Activated T-cell treated with anti-CD3 and anti-CD28 coated beads, Interleukin-2, amount 50 U/mL, for 1 hour (primary cell): ENCODE results near the gene SLC23A1.
"Not testable (repeated sequence)": the region's sequence is repeated elsewhere in the genome, so short reads cannot be mapped to it uniquely, and the experiment has no call there.

Experiments
- DNase-seq: peaks from one replicate; pipeline ENCODE4 v3.0.0-alpha.2; 2020

SLC23A1 gene

DNA sequence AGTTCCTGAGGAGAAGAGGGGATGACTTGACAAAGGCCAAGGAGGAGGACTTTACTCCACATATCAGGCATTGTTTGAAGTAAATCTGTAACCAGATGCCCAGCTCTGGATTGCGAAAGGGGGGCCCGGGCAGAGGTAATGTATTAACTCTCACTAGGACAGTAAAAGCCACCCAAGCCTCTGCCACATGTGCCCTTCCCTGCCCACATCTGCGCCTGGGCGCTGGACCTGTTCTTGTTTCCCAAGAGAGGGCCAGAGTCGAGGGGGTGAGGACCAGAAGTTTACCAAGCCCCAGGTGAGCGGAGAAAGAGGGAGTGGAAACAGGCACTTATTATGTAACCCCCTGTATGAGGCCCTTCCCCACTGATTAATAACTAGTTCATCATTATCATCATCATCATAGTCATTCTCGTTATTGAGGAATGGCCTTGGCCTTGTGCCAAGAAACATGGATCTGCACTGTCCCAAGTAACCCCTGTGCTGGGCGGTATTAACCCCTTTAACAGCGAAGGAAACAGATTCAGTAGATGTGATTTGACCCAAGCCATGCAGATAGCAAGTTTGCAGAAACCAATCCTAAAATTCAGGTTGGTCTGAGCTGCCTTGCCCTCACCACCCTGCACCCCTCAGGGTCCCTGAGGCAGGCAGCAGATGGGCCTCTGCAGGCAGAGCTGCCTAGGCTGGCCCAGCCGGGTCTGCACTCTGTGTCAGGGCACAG, at the start of gene SLC23A1:
Gene SLC23A1, minus strand, starts transcription at position 23 of the 718 bp plus-strand sequence. CDS start 44 bp downstream, outside the sequence.
- no peak for DNase-seq

DNA sequence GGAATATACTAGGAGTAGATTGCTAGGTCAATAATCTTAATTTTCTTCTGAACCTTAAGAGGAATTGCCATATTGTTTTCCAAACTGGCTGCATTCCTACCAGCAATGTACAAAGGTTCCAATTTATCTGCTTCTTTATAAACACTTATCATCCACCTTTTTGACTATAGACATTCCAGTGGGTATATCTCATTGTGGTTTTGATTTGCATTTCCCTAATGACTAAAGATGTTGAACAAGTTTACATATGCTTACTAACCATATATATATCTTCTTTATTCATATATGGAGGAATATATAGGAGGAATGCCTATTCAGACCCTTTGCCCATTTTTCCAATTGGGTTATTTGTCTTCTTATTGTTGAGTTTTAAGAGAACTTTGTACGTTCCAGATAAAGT, 48.6 kb upstream of the SLC23A1 start:
- DNase-seq = no peak

DNA sequence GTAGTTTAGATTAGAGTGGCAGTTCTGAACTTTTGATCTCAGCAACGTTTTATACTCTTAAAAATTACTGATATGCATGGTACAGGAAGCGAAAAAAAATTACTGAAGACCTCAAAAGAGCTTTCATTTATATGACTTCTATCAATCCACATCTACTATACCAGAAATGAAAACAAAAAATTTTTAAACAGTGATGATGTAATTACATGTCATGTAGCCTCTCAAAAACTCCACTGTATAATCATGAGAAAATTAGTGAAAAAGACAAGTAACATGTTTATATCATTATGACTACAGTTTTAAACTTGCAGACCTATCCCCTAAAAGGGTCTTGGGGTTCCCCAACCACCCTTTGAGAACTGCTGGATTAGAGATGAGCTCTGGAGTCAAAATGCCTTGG, 46.9 kb upstream of the SLC23A1 start:
- DNase-seq = no peak

DNA sequence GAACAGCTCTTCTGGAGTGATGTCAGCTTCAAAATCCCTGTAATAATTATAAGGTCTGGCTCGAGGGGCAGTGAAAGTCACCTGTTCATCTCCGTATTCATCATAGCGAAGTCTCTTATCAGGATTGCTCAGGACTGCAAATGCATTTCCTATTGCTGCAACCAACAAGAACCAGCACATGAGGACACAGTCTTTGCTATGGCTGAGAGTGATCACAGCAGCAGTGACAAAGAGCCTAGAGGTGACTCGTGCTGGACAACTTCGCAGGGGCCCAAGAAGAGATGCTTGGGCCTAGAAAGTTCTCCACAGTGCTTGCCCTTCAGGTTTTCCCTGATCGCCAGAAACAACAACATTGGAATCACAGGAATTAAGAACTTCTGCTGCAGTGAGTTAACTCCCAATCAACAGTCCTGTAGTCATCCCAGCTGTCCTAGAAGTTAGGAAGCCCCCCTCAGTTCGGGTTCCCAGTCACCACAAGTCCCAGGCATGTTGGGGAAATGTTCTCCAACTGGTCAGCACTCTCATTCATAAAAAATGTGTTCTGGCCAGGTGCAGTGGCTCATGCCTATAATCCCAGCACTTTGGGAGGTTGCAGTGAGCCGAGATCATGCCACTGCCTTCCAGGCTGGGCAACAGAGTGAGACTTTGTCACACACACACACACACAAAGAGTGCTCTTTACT, 43.2 kb upstream of the SLC23A1 start:
- no peak for DNase-seq

DNA sequence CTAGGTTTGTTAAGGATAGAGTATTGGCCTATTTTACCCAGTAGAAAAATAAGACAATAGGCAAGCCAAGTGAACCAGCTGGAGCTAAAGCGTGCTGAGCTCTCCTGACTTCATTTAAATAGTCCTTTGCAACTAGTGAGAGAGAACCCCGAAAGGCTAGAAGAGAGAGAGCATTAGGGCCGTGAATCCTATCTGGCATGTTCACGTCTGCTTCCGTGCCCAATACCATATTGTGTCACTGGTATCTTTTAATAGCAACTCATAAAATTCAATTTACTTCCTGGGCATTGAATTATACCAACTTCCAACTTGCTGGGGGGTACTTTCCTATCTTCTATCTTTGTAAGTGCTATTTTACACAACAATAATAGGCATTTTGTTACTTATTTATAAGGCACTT, 42.4 kb upstream of the SLC23A1 start:
- DNase-seq = no peak

DNA sequence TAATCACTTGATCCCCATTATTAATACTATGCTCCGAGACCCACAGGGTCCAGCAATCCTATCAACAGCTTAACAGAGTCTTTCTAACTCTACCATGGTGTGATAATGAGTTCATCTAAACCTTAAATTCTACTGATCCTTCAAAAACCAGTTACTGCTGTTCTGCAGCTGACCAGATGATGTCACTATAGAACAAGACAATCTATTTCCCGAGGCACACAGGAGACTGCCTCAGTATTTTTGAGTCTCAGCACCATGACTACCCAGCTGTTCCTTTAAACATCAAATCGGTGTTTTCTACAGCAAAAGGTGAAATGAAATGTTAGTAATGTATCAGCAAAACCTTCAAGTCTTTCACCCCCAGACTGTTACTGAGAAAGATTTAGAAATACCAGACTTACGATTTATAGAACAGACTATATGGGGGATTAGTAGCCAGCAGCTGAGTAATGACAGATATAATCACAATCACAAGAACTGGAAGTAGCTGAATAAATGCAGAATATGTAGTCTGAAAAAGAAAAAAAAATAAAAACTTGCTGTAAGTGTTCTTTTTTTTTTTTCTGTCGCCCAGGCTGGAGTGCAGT, 39.3 kb upstream of the SLC23A1 start:
- DNase-seq = no peak

DNA sequence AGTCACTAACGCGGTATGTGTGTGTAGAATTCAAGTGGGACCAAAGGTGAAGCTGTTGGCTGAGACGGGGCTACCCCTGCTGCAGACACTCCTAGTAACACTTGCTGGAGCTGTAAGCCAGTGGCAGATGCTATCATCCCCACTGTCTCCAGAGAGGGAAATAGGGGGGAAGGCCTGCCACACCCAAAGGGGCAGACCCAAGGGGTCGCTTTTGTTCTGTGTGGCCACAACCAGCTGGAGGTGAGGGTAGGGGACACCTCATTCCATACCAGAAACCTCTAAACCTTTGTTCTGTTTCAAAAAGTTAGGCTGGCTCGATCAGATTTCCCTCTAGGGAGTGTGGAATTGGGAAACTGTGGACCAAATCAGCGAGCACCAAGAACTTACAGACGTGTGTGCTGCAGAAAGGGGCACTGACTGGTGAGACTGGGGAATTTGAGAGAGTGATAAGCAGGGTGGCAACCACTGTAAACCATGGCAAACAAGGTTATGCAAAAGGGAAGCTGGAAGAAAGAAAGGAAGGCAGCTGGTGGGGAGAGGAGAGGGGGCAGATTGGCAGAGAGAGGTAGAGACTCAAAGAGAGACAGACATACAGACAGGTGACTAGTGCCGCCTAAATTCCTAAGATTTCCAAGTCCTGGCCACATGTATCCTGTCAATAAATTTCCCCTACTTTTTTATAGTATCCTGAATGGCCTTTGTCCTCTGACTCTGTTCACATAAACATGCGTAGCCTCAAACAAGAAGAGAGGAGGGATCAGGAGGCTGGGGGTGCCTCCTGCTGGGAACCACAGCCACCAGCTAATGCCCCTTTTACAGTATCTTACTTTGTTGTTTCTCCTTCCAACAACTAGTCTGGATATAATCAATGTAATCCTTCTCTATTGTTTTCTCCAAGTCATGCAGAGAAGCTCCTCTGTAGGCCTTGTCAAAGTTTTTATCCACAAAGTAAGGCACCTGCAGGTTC, 36.4 kb upstream of the SLC23A1 start:
- no peak for DNase-seq

DNA sequence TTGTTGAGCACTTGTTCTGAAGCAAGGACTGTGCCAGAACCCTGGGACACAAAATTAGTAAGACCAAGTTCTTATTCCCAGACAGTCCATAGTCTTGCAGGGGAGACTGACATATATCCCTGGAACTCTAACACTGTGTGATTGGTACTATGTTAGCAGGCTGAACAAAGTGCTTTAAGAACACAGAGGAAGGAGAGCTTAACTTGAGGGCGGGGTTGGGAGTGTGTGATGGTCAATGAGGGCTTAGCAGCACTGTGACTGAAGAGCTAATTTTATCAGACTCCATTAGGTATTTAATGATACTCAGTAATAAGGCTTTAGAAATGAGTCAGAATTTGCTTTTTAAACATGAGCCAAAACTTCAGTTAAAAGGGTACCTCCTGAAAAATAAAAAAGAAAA, 35.7 kb upstream of the SLC23A1 start:
- no peak for DNase-seq

DNA sequence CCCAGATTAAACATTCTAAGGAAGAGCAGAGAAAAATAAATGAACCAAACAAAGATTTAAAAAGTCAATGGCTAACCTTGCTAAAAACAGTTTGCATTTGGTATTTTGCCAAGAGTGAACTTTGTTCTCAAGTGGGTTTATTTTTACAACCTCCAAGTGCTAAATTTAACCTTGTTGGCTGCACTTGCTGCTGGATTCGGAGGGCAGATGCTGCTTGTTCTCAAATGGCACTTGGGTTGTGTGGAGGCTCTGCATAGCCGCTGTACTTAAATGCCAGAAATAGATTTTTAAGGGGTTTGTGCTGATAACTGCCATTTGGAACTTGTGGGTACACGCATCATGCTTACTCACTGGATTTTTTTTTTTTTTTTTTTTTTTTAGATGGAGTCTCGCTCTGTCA, 34.1 kb upstream of the SLC23A1 start:
- no peak for DNase-seq

DNA sequence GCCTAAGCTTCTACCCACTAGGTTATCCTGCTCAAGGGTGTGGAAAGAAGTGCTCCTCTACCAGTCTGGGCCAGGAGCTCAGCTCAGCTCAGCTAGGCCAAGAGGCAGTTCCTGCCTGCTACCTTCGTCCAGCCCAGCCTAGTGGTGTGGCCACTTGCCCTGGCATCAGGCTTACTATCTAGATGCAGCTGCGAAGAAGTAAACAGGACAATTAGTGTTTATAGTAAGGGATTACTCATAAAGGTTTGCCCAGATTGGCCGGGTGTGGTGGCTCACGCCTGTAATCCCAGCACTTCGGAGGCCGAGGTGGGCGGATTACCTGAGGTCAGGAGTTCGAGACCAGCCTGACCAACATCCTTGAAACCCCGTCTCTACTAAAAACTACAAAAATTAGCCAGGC, 33.6 kb upstream of the SLC23A1 start:
- DNase-seq = no peak

DNA sequence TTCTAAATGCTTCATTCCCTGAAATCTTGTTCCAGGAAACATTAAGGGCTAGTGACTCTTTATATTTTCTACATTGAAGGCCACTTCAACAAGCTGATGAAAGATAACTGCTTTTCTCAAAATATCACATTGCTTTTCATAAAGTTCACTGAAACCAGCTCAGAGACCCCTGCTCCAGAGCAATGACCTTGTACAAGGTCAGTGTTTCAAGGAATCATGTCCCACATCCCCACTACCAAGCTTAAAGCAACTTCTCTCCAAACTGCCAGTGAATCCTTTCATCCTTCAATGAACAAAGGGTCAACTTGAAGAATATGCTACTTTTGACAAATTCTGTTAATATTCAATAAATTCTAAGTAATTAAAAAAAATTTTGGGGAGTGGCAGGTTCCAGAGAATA, 32.8 kb upstream of the SLC23A1 start:
- DNase-seq = no peak

DNA sequence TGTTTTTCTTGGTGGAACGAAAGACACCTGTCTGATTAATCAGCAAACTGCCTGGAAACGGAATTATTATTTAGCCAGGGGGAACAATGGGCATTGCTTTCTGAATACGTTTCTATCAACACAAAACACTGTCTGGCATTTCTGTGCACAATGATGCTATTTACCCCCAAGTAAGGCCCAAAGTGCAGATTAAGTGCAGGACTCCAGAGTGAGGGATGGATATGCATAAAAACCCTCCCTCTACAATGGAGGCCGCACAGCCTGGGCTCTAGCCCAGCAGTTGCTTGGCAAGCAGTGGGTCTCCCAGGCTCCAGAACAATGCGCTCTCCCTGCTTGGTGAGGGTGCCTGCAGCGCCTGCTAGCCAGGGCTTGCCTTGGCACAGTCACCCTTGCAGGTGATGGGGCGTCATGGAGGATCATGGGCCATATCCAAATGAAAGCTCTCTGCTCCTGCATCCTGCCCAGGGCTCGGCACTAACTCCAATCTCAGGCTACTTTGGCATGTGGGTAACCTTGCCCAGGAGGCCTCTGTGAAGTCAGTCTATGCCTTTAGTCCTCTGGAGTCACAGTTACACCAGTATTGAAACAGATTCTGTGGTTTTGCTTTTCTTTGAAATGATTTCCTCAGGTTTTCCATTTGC, 32.2 kb upstream of the SLC23A1 start:
- no peak for DNase-seq

DNA sequence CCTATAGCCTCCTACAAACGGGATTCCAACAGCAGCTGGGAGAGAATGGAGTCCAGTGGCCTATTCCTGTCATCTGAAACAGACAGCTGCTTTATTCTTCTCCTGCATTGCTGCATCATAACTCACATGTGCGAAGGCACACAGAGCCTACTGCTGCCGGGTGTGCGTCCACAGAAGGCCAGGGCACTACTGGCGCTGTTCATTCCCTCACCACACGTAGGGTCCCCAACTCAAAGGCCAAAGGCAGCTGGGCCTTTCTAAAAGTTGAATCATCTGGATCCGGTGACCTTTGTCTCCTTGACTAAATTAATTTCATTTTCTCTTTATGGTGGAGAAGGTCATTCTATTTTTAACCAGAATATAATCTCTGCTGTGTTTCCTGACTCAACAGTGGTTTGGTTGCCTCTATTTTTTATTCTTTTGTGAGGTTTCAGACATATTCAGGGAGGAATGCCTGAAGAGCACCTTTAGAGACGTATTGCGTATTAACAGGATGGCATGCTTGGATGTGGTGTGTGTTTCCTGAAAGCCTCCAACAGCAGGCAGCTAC, 31.6 kb upstream of the SLC23A1 start:
- DNase-seq = no peak

DNA sequence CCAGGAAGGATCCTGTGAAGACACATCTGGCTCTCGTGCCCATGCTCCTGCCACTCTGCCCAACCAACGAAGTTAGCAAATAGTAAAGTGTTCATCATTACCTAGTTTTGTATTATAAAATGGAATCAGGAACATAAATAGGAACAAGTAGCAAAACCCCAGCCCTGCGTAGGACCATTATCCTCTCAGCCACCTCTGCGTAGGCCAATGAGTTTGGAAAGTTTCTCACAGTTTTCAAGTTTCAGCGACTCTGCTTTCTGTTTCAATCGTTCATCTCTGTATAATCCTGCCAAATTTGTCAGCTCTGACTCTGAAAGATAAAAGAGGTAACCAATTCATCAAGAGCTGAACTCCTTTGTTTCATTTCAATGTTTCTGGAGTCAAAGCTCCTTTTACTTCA, 30.9 kb upstream of the SLC23A1 start:
- DNase-seq = no peak

DNA sequence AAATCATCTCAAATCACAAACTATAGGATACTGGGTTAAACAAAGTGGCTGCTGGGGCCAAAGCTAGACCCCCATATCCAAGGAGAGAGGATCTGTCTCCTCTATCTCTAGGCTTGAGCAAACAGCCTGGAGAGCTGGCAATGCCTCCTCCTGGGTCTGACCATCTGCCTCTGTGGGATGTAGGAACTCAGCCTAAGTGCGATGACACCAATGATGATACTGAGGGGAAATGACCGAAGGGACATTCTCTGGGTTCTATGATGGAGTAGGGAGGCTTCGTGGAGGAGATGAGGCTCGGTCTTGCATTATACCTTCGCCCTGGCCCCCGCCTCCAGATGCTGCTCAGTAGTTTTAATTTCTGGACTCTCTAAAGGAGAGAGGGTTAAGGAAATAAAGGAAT, 30.1 kb upstream of the SLC23A1 start:
- DNase-seq = no peak

DNA sequence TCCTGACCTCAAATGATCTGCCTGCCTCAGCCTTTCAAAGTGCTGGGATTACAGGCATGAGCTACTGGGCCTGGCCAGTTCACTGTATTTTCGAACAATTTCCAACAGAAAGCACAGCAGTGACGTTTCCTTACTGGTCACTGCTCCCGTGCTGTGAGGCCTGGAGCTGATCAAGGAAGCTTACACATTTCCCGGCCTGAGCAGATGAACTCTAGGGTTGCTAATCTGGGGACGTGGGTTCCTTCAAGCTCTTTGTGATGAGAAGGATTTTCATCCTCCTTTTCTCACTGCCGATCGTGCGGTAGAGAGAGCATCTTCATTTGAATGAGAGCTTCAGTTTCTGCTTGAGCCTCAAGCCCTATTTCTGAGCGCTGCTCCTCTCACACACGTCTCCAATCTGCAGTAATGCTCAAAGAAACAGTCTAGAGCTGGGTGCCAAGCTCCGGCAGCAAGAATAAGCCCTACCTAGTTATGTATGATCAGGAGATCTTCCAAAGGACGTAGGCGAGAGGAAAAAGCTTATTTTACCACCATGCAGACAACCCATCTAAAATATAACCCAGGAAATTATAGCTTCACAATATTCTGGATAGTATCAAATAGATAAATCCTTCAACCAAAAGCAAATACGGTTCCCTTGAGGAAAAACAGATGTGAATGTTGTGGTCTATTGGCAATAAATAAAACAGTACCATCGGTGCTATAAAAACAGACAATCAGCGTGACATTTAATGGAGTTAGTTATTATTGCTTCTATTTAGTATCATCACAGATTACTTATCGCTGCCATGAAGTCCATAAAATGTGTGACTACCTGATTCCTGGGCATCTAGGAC, 28.1 kb upstream of the SLC23A1 start:
- DNase-seq = no peak

DNA sequence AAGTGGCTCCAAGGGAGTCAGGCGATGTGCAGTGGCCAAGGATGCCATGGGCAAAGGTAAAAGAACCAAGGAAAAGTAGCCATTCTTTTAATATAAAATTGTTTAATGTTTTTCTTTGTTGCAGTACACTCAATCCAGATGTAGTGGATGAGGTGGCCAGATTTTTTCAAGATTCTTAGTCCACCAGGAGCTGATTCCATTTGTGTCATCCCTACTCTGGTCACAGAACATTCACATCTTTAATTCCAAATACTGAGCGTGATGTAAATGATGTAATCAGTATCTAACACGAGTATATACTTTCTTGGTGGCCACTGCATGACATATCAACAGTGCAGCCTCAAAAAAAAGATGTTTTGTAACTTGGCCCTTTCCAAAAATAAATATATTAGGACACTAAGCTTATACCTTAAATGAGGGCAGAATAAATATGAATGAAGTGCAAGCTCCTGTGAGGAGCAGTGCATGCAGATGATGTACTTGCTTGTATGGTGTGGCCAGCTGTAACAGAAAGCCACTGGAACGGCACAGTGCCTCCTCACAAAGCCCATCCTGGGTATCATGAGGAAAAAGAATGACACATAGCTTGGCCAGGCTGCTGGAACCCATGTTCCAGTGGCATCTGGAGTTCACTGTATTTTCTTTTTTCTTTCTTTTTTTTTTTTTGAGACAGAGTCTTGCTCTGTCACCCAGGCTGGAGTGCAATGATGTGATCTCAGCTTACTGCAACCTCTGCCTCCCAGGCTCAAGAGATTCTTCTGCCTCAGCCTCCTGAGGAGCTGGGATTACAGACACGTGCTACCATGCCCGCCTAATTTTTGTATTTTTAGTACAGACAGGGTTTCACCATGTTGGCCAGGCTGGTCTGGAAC, 27.3 kb upstream of the SLC23A1 start:
- no peak for DNase-seq

DNA sequence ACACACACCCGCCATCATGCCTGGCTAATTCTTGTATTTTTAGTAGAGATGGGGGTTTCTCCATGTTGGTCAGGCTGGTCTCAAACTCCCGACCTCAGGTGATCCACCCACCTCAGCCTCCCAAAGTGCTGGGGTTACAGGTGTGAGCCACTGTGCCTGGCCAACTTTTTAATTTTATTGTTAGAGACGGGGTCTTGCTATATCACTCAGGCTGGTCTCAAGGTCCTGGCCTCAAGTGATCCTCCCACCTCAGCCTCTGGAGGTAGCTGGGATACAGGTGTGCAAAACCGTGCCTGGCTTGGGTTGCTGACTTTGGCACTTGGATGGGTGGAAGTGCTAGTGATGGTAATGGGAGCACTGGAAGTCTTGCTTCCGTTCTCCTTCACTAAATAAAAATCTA, 26.0 kb upstream of the SLC23A1 start:
- not testable (repeated sequence) for DNase-seq

DNA sequence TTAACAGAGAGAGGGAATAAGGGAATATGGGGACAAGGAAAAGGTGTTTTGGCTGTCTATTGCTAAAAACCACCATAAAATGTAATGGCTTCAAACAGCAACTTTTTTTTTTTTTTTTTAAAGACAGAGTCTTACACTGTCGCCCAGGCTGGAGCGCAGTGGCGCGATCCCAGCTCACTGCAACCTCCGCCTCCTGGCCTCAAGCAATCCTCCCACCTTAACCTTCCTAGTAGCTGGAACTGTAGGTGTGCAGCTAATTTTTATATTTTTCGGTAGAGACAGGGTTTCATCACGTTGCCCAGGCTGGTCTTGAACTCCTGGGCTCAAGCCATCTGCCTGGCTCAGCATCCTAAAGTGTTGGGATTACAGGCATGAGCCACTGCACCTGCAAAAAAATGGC, 25.1 kb upstream of the SLC23A1 start:
- no peak for DNase-seq

DNA sequence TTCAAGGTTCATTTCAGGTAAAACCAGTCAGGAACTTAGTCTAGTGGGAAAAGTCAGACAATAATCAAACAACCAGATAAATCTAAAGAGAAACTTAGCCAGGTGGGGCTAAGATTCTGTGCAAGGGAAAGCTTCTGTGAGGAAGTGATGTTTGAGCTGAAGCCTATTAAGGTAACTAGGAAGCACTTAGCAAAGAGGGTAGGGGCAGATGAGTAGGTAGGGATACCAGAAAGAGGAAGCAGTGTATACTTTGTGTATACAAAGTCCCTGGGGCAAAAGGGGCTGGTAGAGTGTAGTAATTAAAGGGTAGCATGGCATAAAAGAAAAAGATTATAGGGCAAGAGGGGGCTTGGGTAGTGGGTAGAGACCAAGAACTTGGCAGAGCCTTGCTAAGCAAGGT, 24.4 kb upstream of the SLC23A1 start:
- no peak for DNase-seq
